ENCODE measurements around the gene CTNNA2.

GRCh38 chr2:80591233-80591632 lies 1078.4 kb downstream of the CTNNA2 start:
- TF ChIP-seq GATA2 (IDR thresholded peaks at IDR 0.05; ENCODE audit: low read depth, low read length), result no peak
- TF ChIP-seq GATA3 (IDR thresholded peaks at IDR 0.05; ENCODE audit: low read depth, low read length), result no peak

All from SH-SY5Y (cell line).